ENCODE results near the gene NCKAP5. TPM values are rescaled to one million over a fixed set of nuclear protein-coding genes. Genes with fewer than 3 reads are reported as not detected.

NCKAP5 gene
- total RNA-seq, 1 experiment from 2014 or later, result not detected

GRCh38 chr2:133293544-133294353, 274.5 kb downstream of the NCKAP5 start:
- H3K4me1 ChIP-seq, result no peaks in the 10 kb centered on the region
- H3K36me3 ChIP-seq, result no peaks in the 10 kb centered on the region
- H3K27ac ChIP-seq, result no peak overlapping the region
- no peak for DNase-seq
- H3K4me3 ChIP-seq, result no peak overlapping the region
- H3K27me3 ChIP-seq, result no peaks in the 10 kb centered on the region
- H3K9me3 ChIP-seq (replicated peaks), result no peaks in the 10 kb centered on the region

- no peaks in the 10 kb centered on the region for H3K36me3 ChIP-seq
- H3K4me1 ChIP-seq, result 0 out of 2 replicates have a peak, but pooled peaks cover 3% of the 10 kb centered on the region
- no peak for DNase-seq
- no peaks in the 10 kb centered on the region for H3K9me3 ChIP-seq (replicated peaks)
- no peaks in the 10 kb centered on the region for H3K27me3 ChIP-seq
- no peak overlapping the region for H3K4me3 ChIP-seq
- H3K27ac ChIP-seq, result no peak overlapping the region
Observed at GRCh38 chr2:133292259-133292658, 276.0 kb downstream of the NCKAP5 start.

- Histone ChIP-seq H3K36me3 (no peaks in the 10 kb centered on the region), H3K27ac (no peak overlapping the region), H3K4me1 (peaks cover 8% of the 10 kb centered on the region; the same call in 1 of the 2 replicates), H3K27me3 (0 out of 2 replicates have a peak, but pooled peaks cover 2% of the 10 kb centered on the region), H3K9me3 (replicated peaks) (no peaks in the 10 kb centered on the region), H3K4me3 (no peak overlapping the region)
- no peak for DNase-seq
Observed at GRCh38 chr2:133287709-133288108, 280.6 kb downstream of the NCKAP5 start.

GRCh38 chr2:133286326-133286922, 281.8 kb downstream of the NCKAP5 start:
- H3K4me1 ChIP-seq, result peaks cover 8% of the 10 kb centered on the region; the same call in 1 of the 2 replicates
- no peak overlapping the region for H3K4me3 ChIP-seq
- 0 out of 2 replicates have a peak, but pooled peaks cover 4% of the 10 kb centered on the region for H3K27me3 ChIP-seq
- no peak overlapping the region for H3K27ac ChIP-seq
- no peaks in the 10 kb centered on the region for H3K36me3 ChIP-seq
- H3K9me3 ChIP-seq (replicated peaks), result no peaks in the 10 kb centered on the region
- peak in 1 of 2 experiments; percentile 8 for DNase-seq

- no peak overlapping the region for H3K27ac ChIP-seq
- H3K9me3 ChIP-seq (replicated peaks), result no peaks in the 10 kb centered on the region
- no peak overlapping the region for H3K4me3 ChIP-seq
- no peak for DNase-seq
- H3K27me3 ChIP-seq, result no peaks in the 10 kb centered on the region
- no peaks in the 10 kb centered on the region for H3K36me3 ChIP-seq
- no peaks in the 10 kb centered on the region for H3K4me1 ChIP-seq
Observed at GRCh38 chr2:133273031-133273430, 295.2 kb downstream of the NCKAP5 start.

- Histone ChIP-seq H3K27ac (no peak overlapping the region), H3K4me1 (no peaks in the 10 kb centered on the region), H3K9me3 (replicated peaks) (no peaks in the 10 kb centered on the region), H3K36me3 (no peaks in the 10 kb centered on the region), H3K27me3 (no peaks in the 10 kb centered on the region), H3K4me3 (no peak overlapping the region)
- DNase-seq, result no peak
Observed at GRCh38 chr2:133271105-133271504, 297.2 kb downstream of the NCKAP5 start.

GRCh38 chr2:133270550-133270949, 297.7 kb downstream of the NCKAP5 start:
- no peaks in the 10 kb centered on the region for H3K9me3 ChIP-seq (replicated peaks)
- H3K27me3 ChIP-seq, result no peaks in the 10 kb centered on the region
- H3K27ac ChIP-seq, result no peak overlapping the region
- peak in 1 of 2 experiments; percentile 12 for DNase-seq
- no peaks in the 10 kb centered on the region for H3K4me1 ChIP-seq
- no peaks in the 10 kb centered on the region for H3K36me3 ChIP-seq
- H3K4me3 ChIP-seq, result no peak overlapping the region

- no peaks in the 10 kb centered on the region for H3K27me3 ChIP-seq
- H3K9me3 ChIP-seq (replicated peaks), result no peaks in the 10 kb centered on the region
- no peak overlapping the region for H3K4me3 ChIP-seq
- no peaks in the 10 kb centered on the region for H3K36me3 ChIP-seq
- no peaks in the 10 kb centered on the region for H3K4me1 ChIP-seq
- H3K27ac ChIP-seq, result no peak overlapping the region
- DNase-seq, result no peak
Observed at GRCh38 chr2:133266926-133267590, 301.2 kb downstream of the NCKAP5 start.

GRCh38 chr2:133266041-133266925, 302.0 kb downstream of the NCKAP5 start:
- Histone ChIP-seq H3K4me1 (no peaks in the 10 kb centered on the region), H3K9me3 (replicated peaks) (no peaks in the 10 kb centered on the region), H3K36me3 (no peaks in the 10 kb centered on the region), H3K4me3 (no peak overlapping the region), H3K27ac (no peak overlapping the region), H3K27me3 (no peaks in the 10 kb centered on the region)
- DNase-seq, result no peak

GRCh38 chr2:133265432-133265949, 302.8 kb downstream of the NCKAP5 start:
- H3K27me3 ChIP-seq, result no peaks in the 10 kb centered on the region
- no peaks in the 10 kb centered on the region for H3K4me1 ChIP-seq
- H3K4me3 ChIP-seq, result no peak overlapping the region
- no peaks in the 10 kb centered on the region for H3K9me3 ChIP-seq (replicated peaks)
- H3K27ac ChIP-seq, result no peak overlapping the region
- no peak for DNase-seq
- no peaks in the 10 kb centered on the region for H3K36me3 ChIP-seq

GRCh38 chr2:133264989-133265401, 303.3 kb downstream of the NCKAP5 start:
- H3K4me1 ChIP-seq, result no peaks in the 10 kb centered on the region
- H3K4me3 ChIP-seq, result no peak overlapping the region
- H3K9me3 ChIP-seq (replicated peaks), result no peaks in the 10 kb centered on the region
- no peaks in the 10 kb centered on the region for H3K27me3 ChIP-seq
- H3K36me3 ChIP-seq, result no peaks in the 10 kb centered on the region
- H3K27ac ChIP-seq, result no peak overlapping the region
- DNase-seq, result no peak

- no peaks in the 10 kb centered on the region for H3K27me3 ChIP-seq
- no peak overlapping the region for H3K4me3 ChIP-seq
- no peaks in the 10 kb centered on the region for H3K4me1 ChIP-seq
- DNase-seq, result no peak
- no peak overlapping the region for H3K27ac ChIP-seq
- H3K9me3 ChIP-seq (replicated peaks), result no peaks in the 10 kb centered on the region
- H3K36me3 ChIP-seq, result no peaks in the 10 kb centered on the region
Observed at GRCh38 chr2:133262893-133263292, 305.4 kb downstream of the NCKAP5 start.

GRCh38 chr2:133255360-133255759, 312.9 kb downstream of the NCKAP5 start:
- Histone ChIP-seq H3K27ac (no peak overlapping the region), H3K9me3 (replicated peaks) (no peaks in the 10 kb centered on the region), H3K4me3 (no peak overlapping the region), H3K27me3 (no peaks in the 10 kb centered on the region), H3K36me3 (no peaks in the 10 kb centered on the region), H3K4me1 (no peaks in the 10 kb centered on the region)
- DNase-seq, result no peak

GRCh38 chr2:133253793-133254192, 314.5 kb downstream of the NCKAP5 start:
- H3K36me3 ChIP-seq, result no peaks in the 10 kb centered on the region
- no peak for DNase-seq
- H3K27me3 ChIP-seq, result no peaks in the 10 kb centered on the region
- no peak overlapping the region for H3K4me3 ChIP-seq
- no peak overlapping the region for H3K27ac ChIP-seq
- no peaks in the 10 kb centered on the region for H3K9me3 ChIP-seq (replicated peaks)
- no peaks in the 10 kb centered on the region for H3K4me1 ChIP-seq

All from SJCRH30 (cell line).